GM21390 (cell line): Measurements from ENCODE around the gene RGS6.

Source experiments
- ATAC-seq: cut with Tn5 transposase; IDR thresholded peaks from one replicate; pipeline ENCODE4 v1.9.1; 2021; ENCODE audit not compliant: unreplicated experiment

RGS6 gene

GRCh38 chr14:72303930-72304329 is 371.7 kb downstream of the RGS6 start:
- ATAC-seq: no peak

GRCh38 chr14:72305561-72305960 is 373.3 kb downstream of the RGS6 start:
- ATAC-seq: no peak

- no peak for ATAC-seq
These were observed 376.8 kb downstream of the RGS6 start for GRCh38 chr14:72308967-72309485.

DNA sequence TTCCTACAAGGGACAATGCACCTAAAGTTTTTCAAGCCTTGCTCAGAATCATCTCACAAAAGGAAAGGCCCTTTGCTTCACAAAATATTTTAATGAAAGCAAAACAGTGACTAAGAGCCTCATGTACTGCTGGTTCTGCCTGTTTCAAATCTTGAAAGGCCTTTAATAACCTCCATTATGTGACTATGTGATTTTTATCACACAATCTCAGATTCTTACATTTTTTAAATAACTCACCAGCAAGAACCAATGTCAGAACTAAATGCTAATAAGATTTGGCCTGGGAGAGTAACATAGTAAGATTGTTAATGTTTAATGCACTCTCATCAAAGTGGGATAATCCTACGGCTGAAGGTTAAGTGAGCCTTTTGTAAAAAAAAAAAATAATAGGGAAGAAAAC is 378.9 kb downstream of the RGS6 start:
- ATAC-seq: no peak

GRCh38 chr14:72311516-72311915 is 379.3 kb downstream of the RGS6 start:
- no peak for ATAC-seq

DNA sequence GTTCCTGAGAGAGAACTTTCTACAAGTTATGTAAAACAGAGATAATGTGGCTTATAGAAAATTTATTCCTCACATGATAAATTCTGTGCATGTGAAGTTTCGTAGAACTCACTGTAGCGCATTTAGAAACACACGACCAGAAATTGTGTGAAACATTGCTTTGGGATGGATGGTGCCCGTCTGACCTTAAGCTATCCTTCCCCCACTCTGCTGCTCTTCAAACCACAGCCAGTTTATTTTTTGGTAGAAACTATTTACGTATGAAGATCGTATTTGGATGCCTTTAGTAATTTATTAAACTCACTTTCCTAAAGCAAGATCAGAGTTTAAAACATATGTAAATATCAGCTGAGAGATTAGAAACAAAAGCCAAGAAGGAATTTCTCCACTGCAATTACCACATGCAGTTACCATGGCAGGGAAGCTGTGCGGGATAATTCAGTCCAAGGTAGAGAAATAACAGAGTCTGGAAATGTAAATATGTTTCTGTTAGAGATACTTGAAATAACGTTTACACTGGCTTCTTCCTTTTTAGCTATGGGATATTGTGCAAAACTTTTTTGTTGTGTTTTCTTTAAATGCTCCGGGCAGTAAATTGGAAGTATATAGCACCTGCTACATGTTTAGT is 382.7 kb downstream of the RGS6 start:
- no peak for ATAC-seq

- ATAC-seq: no peak
These were observed 383.5 kb downstream of the RGS6 start for GRCh38 chr14:72315714-72316113.

DNA sequence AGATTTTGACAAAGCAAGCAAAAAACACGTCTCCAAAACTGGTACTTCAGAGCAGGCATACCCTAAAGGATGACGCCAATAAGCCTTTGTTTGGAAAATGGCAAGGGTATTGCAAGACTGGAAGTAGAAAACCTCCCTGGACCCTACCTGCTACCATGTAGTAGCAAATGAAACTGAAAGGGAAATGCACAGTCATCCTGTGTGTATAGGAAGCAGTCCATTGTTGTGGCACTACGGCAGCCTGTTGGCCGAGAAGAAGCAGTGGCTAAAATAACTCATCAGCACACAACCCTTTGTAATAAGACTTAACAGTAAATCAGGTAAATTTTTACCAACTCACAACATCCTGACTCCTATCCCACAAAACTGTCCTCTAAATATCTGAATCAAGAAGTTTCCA is 386.4 kb downstream of the RGS6 start:
- no peak for ATAC-seq

- ATAC-seq: no peak
These were observed 399.8 kb downstream of the RGS6 start for GRCh38 chr14:72332046-72332445.

DNA sequence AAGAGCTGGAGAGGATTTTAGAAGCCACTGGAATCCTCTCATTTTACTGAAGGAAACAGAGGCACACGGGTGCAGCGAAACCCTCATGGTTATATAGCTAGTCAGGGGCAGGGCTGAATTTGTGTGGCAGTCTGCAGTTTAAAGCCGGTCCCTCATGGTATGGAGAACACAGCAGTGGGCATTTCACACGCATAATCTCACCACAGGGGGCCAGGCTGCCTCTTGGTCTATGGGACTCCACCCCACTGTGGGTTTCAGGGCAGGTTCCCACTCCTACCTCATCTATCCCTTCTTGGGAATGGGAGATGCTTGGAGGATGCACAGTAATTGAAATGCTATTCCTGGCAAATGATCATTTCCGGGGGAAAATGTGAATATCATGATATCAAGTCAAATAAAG is 400.6 kb downstream of the RGS6 start:
- ATAC-seq: no peak

- no peak for ATAC-seq
These were observed 401.1 kb downstream of the RGS6 start for GRCh38 chr14:72333357-72333756.

DNA sequence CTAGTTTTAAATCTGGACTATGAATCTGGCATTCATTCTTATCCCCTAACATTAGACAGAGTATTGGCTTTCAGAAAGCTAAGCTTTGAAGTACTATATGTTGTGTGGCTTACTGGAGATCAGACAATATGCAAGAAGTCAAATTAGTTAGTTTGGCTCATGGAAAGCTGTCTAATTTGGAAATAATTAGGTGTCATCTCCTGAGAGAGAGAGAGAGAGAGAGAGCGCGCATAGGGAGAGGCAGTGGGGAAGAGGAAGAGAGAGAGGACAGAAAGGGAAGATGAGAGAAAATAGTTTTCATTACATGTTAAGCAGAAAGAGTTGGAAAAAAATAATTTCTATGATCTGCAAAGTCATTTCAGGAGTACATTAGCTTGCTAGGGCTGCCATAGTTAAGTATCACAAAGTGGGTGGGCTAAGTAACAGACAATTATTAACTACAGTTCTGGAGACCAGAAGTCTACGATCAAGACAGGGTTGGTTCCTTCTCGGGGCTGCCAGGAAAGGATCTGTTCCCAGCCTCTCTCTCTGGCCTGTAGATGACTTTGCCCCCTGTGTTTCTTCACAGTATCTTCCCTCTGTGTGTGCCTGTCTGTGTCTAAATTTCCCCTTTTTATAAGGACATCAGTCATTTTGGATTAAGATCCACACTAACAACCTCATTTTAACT is 404.2 kb downstream of the RGS6 start:
- no peak for ATAC-seq

DNA sequence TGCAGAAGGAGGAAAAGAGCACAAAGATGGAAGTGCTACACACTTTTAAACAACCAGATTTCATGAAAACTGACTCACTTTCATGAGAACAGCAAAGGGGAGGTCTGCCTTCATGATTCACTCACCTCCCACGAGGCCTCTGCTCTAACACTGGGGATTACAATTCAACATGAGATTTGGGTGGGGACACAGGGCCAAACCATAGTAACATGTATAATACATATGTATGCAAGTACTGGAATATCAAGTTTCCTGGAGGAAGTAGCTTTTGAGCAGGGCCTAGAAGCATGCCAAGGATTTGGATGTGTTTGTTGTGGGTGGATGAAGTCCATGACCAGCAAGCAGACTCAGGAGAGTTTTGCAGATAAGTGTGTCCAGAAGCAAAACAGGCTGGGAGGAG is 409.0 kb downstream of the RGS6 start:
- no peak for ATAC-seq

GRCh38 chr14:72341686-72342085 is 409.5 kb downstream of the RGS6 start:
- ATAC-seq: no peak

DNA sequence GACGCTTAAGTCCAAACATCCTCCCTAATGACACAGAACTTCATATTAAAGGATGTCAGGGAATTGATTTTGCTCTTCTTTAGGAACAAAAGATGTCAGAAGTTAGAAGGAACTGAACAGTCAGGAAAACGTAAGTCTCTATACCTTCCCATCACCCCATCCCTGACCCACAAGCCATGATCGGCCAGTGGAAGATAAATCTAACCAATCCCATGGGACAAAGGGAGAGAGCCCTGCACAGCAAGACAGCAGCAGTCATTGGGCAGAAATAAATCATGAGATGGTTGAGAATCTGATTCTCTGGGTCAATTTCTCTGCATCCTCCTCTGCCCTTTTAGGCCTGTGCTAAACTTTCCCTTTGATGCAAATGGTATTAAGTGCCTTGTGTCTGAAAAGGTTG is 414.9 kb downstream of the RGS6 start:
- ATAC-seq: no peak

- ATAC-seq: no peak
These were observed 418.0 kb downstream of the RGS6 start for GRCh38 chr14:72350215-72350614.

- ATAC-seq: no peak
These were observed 419.8 kb downstream of the RGS6 start for GRCh38 chr14:72352012-72352411.

DNA sequence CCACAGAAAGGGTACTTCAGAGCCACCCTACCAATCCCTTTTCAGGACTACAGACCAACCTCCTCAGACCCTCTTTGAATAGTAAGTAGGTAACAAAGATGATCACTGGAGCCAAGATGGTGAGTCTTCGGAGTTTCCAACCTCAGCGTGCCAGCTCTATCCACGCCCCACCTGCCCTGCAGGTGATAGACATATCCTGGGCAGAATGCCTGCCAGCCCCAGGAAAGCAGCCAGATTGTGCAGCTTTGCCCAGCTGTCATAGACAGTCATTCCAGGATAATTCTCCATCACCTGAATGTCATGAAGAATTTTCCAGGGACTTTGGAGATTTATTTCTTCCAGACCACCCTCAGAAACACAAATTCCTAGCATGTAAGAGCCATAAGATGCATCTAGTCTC is 434.4 kb downstream of the RGS6 start:
- ATAC-seq: no peak

DNA sequence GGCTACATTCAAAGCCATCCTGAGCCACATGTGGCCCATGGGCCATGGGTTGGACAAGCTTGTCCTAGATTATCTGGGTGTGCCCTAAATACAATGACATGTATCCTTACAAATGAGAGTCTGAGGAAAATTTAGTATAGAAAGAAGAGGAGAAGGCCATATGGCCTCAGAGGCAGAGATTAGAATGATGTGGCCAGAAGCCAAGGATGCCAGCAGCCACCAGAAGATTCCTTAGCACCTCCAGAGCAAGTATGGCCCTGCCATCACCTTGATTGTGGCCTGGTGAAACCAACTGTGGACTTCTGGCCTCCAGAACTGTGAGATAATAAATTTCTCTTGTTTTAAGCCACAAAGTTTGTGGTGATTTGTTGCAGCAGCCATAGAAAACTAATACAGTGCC is 436.9 kb downstream of the RGS6 start:
- no peak for ATAC-seq

DNA sequence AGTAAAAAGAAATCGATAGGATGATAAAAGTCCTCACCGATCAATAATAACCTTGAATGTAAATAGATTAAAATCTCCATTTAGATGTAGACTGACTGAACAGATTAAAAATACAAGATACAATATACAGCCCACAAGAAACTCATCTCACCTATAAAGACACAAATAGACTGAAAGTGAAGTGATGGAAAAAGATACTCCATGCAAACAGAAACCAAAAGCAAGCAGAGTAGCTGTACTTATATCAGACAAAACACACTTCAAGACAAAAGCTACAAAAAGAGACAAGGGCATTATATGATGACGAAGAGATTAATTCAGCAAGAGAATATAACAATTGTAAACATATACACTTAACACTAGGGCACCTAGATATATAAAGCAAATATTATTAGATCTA is 444.8 kb downstream of the RGS6 start:
- no peak for ATAC-seq

DNA sequence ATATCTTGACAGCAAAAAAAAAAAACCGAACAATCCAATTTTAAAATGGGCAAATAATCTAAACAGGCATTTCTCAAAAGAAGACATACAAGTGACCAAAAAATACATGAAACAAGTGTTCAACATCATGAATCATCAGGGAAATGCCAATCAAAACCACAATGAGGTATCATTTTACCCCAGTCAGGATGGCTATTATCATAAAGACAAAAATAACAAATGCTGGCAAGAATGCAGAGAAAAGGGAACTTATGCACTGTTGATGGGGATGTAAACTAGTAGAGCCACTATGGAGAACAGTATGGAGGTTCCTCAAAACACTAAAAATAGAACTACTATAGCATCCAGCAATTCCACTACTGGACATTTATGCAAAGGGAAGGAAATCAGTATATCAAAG is 448.2 kb downstream of the RGS6 start:
- ATAC-seq: no peak

- no peak for ATAC-seq
These were observed 451.6 kb downstream of the RGS6 start for GRCh38 chr14:72383865-72384264.

GRCh38 chr14:72387726-72388125 is 455.5 kb downstream of the RGS6 start:
- no peak for ATAC-seq
